SW480 (cell line): ENCODE measurements around the gene SMCR8.
"Not testable (repeated sequence)": the region's sequence is repeated elsewhere in the genome, so short reads cannot be mapped to it uniquely, and the experiment has no call there.

ENCODE experiments used
- DNase-seq: peaks from one replicate; pipeline ENCODE4 v3.0.0-alpha.2; 2016; ENCODE audit warnings: low spot score

The SMCR8 gene

GRCh38 chr17:18314731-18315561, at the start of gene SMCR8, which contains the start of gene TOP3A:
SMCR8 (plus strand) TSS chr17:18315293; CDS start chr17:18315790, 497 bp downstream.
TOP3A (minus strand) TSS chr17:18314994; CDS start chr17:18314778, 216 bp downstream.
- DNase-seq: peak; percentile 94

- no peak for DNase-seq
These were observed 47.7 kb upstream of the SMCR8 start for GRCh38 chr17:18267366-18267765.

- DNase-seq: no peak
These were observed 47.0 kb upstream of the SMCR8 start for GRCh38 chr17:18267927-18268711.

GRCh38 chr17:18270046-18270931, 44.8 kb upstream of the SMCR8 start:
- no peak for DNase-seq

GRCh38 chr17:18277076-18277475, 38.0 kb upstream of the SMCR8 start:
- no peak for DNase-seq

GRCh38 chr17:18278867-18279266, 36.2 kb upstream of the SMCR8 start:
- no peak for DNase-seq

GRCh38 chr17:18280249-18280648, 34.8 kb upstream of the SMCR8 start:
- DNase-seq: no peak

- DNase-seq: no peak
These were observed 34.2 kb upstream of the SMCR8 start for GRCh38 chr17:18280766-18281371.

GRCh38 chr17:18281788-18282187, 33.3 kb upstream of the SMCR8 start:
- no peak for DNase-seq

- no peak for DNase-seq
These were observed 29.8 kb upstream of the SMCR8 start for GRCh38 chr17:18285296-18285695.

GRCh38 chr17:18291718-18292540, 23.2 kb upstream of the SMCR8 start:
- no peak for DNase-seq

GRCh38 chr17:18298061-18298460, 17.0 kb upstream of the SMCR8 start:
- DNase-seq: not testable (repeated sequence)

- no peak for DNase-seq
These were observed 14.2 kb upstream of the SMCR8 start for GRCh38 chr17:18300725-18301480.

GRCh38 chr17:18303206-18303605, 11.9 kb upstream of the SMCR8 start:
- not testable (repeated sequence) for DNase-seq

- no peak for DNase-seq
These were observed 5.9 kb upstream of the SMCR8 start for GRCh38 chr17:18309202-18309601.

GRCh38 chr17:18314059-18314730, 898 bp upstream of the SMCR8 start:
- no peak for DNase-seq

GRCh38 chr17:18315562-18315922, 449 bp downstream of the SMCR8 start:
- no peak for DNase-seq

GRCh38 chr17:18315961-18316360, 868 bp downstream of the SMCR8 start:
- no peak for DNase-seq

GRCh38 chr17:18318117-18318516, 3.0 kb downstream of the SMCR8 start:
- DNase-seq: no peak
